Activated CD8-positive, alpha-beta memory T cell treated with anti-CD3 and anti-CD28 coated beads for 1 hour (primary cell): ENCODE results near the gene KRT33A.
"Not testable (repeated sequence)": the region's sequence is repeated elsewhere in the genome, so short reads cannot be mapped to it uniquely, and the experiment has no call there.

ENCODE experiments used
- DNase-seq, 2 donors: peaks; one replicate each; pipeline ENCODE4 v3.0.0-alpha.2; 2020; ENCODE audit warnings: low read depth in 1 of 2; ENCODE audit errors: extremely low read depth in 1 of 2

KRT33A gene

DNA sequence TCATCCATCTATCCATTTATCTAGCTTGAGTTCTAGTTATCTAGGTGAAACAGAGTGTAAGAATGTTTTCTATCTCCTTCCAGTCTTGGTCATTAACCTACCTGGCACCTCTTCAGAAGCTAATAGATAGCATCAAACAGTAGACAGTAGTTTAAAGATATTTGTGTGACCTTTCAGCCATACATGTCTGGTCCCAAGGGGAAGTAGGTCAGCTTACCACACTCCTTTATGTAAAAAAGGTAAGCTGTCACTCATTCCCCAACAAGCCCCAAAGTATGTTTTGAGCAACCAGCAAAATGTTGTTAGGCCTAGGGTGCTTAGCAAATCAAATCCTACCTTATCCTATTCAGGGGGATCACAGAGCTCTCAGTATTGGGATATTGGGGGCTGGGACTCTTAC lies 15.4 kb upstream of the KRT33A start:
- no peak for DNase-seq

DNA sequence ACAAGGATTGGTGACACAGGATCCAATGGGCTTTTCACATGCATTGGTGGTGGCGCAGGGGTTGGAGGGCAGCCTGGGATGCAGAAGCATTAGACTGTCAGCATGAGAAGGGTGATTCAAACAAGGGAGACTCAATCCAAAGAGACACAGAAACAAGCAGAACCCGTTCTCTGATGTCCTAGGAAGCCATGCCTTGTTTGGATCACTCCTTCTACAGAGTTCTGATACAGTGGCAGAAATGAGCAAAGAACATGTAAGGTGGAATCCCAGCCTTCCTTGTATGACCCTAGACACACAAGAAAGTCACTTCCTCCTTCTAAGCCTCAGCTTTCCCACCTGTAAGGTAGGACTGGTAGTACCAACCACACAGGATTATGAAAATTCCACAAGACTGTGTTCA lies 13.3 kb upstream of the KRT33A start:
- DNase-seq, result no peak

GRCh38 chr17:41360296-41360995 lies 9.8 kb upstream of the KRT33A start:
- no peak for DNase-seq

DNA sequence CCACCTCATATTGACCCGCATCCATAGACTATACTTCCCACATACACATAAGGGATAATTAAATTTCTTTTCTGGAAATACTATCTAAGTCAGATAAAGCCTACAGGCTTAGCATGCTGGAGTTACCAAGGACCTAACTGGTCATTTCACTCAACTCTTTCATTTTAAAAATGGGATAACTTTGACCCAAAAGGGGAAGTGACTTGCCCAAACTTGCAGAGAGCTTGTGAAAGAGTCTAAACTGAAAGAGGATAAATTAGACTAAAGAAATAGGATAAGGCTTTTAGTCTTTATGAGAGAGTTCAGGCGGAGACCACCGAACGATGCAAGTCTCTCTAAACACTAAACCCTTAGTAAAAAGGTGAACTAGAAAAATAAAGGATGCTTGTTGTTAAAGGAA lies 3.9 kb upstream of the KRT33A start:
- DNase-seq, result no peak

GRCh38 chr17:41352597-41353366 lies 2.2 kb upstream of the KRT33A start:
- DNase-seq, result no peak

DNA sequence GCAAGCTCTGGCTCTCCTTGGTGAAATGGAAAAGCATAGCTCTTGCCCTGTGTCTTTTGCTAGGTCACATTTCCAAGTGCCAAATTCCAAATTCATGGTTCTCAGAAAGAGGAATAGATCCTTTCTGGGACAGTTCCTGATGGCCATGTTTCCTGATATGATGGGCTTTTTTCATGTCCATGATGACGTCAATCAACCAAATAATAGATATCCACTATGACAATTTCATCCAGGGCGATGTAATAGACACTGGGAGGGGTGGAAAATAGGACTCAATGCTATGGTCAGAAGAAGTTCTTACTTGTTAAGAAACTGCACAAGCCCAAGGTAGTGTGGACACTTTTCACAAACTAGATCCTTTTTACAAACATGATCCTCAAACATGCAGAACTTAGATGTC lies 549 bp upstream of the KRT33A start:
- DNase-seq, result no peak

DNA sequence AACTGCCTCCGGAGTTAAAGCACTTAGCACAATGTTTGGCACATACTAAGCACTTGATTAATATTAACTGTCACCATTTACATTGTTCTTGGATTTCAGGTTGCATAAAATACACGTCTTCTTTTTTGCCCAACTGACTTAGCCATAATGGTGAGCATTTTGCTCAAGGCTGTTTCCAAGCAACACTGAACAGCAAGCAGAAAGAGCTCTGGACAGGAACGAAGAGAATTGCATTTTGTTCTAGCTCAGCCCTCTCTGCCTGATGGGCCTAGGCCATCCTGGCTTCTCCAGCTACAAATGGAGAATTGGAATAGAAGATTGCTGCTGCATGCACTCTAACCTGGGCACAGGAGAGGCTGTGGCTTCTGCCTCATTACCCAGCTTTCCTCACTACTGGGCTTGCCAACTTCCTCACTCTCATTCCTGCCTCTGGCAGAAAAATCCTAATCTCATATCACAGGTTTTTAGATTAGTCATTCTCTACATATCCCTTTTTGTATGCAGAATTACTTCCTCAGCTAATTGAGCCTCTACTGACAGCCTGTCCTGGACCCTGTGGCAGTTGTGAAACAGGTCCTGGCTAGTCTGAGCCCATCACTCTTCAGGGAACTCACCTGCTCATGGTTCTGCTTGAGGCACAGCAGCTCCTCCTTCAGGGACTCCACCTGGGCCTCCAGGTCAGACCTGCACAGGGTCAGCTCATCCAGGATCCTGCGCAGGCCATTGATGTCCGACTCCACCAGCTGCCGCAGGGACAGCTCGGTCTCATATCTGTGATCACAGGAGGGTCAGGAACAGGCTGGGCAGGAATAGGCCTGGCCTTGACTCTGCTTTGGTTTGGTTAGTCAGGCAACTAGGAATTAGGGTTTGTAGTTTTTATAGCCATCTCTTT lies 2.5 kb downstream of the KRT33A start:
- no peak for DNase-seq

GRCh38 chr17:41346421-41346820 lies 4.2 kb downstream of the KRT33A start:
- not testable (repeated sequence) for DNase-seq

DNA sequence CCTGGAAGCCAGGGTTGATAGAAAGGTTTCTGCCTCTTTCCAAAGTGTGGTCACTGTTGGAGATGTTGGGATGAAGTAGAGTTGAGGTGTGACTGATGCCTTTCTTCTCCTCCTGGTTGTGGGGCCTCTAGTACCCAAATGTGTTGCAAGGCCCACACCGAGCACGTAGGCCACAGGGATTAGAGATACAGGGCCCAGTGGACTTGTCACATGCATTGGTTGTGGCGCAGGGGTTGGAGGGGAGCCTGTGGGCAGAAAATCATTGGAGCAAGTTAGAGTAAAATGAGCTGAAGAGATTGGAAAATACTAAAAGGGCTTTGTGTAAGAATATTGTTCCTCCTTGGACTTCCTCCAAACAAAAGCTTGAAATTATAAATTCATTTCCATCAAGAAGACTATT lies 4.6 kb downstream of the KRT33A start:
- DNase-seq, result no peak

- no peak for DNase-seq
These were observed 7.6 kb downstream of the KRT33A start for GRCh38 chr17:41343029-41343428.

DNA sequence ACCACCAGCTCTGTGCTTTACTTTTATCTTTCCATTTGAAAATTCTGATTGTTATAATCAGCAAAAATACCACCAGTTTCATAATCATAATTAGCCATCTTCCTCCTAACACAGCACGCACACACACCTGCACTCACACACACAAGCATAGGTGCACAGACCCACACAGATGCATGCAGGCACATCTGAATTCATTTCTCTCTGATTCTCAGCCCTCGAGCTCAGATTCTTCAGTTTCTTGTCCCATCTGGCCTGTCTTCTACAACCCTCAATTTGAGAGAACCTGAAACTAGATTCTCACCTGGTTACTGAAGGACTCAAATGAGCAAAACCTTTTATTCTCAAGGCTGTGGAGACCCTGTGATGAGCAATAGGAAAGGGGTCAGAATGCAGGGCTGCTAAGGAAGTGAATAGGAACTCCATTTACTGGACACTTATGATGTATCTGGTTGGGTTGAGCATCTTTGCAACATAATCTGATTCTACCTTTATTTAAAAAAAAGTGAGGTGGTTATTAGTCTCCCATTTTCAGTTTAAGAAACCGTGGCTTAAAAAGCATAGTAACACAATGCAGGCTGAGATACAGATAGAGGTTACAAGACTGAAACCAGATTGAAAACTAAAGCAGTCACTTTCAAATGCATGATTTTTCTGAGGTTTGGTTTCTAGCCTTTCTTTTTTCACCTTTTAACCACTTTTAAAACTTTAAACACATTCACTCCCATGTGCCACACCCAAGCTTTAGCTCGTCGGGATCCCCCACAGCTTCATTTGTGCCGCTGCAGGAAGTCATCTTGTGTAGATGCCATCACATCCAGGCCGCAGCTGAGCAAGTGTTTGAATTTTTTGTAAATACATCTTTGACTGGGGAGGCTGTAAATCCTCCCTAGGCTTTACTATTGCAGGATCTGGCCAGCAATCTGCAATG lies 9.4 kb downstream of the KRT33A start:
- DNase-seq, result peak in 1 of 2 donors; percentile 27

- DNase-seq, result no peak
These were observed 10.1 kb downstream of the KRT33A start for GRCh38 chr17:41340494-41340893.

GRCh38 chr17:41339571-41340172 lies 11.0 kb downstream of the KRT33A start:
- DNase-seq, result no peak

- DNase-seq, result peak in 1 of 2 donors; percentile 14
These were observed 11.6 kb downstream of the KRT33A start for GRCh38 chr17:41338961-41339485.

GRCh38 chr17:41335747-41336146 lies 14.9 kb downstream of the KRT33A start:
- no peak for DNase-seq

DNA sequence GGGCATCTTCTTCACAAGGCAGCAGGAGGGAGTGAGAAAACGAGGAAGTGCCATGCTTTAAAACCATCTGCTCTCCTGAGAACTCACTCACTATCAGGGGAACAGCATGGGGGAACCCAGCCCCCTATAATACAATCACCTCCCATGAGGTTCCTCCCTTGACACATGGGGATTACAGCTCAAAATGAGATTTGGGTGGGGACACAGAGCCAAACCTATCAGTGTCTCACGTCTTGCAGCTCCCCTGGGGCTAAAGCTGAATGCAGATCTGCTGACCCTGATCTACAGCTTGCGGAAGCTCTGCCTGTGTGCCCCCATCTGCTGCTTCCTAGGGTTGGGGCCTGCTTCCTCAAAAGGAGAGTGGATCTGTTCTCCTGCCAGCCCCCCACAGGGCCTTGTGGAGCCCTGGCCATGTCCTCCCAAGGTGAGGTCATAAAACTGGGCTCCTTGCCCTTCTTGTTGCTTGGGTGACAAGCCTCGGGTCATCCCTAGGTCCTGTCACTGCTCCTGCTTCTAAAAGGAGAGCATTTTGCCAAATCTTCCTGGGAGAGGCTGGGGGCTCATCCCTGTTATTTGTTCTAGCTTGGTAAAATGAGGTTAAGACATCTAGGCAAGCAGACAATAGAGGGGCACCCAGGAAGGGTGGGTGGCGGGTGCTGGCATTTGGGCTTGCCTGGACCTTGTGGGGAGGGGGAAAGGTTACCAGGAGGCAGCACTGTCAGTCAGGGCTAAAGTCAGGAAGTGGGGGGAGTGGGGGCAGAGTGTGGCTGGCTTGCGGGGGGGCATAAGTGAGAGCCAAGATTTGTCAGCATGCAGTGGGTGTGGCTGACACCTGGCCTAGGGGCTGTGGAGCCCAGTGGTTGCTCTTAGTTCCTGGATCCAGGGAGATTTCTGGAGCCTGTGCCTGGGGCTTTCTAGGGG lies 16.0 kb downstream of the KRT33A start:
- DNase-seq, result no peak

DNA sequence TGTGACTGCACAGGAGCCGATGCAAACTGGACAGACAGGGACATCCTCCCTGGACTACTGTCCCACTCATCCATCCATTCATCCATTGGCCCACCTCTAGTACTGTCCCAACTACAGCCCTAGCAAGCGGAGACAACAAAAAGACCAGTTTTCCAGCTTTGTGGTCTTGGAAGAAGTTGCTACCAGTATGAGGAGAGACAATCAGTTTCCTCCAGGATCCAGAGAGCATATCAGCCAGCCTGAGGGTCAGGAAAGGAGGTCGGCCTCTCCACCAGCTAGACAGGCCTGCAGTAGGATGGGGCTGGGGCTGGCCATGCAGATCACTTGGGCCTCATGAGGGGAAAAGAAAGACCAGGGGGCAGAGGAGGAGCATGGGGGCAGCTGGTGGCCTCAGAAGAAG lies 16.8 kb downstream of the KRT33A start:
- DNase-seq, result no peak

DNA sequence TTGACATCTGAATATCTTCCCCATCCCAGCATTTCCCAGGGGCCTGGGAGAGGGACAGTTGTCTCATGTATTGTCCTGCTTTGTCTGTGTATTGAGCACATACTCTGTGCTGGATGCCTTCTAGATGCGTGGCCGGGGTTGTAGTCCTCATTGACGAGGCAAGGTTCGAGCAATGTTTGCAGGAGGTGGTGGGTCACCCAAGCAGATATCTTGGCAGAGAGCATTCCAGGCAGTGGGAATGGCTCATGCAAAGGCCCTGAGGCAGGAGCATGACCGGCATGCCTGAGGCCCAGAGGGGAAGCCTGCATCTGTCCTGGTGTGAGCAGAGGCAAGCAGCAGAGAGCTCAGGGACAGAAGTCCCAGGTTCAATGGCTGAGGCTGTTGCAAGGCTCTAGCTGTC lies 17.5 kb downstream of the KRT33A start:
- no peak for DNase-seq

DNA sequence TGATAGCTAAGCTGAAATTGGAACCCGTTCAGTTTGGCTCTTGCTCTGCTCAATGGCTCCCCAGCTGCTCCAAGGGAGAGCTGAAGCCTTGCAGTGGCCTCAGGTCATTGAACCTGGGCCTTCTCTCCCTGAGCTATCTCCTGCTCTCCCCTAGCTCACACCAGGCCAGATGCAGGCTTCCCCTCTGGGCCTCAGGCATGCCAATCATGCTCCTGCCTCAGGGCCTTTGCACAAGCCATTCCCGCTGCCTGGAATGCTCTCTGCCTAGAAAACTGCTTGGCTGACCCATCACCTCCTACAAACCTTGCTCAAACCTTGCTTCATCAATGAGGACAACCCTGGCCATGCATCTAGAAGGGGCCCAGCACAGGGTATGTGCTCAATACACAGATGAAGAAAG lies 18.4 kb downstream of the KRT33A start:
- no peak for DNase-seq
